IMR-90 (cell line): ENCODE data around the gene BRINP3. TPM values are rescaled to one million over a fixed set of nuclear protein-coding genes. Genes with fewer than 3 reads are reported as not detected.

Experiments
- ATAC-seq: fragments of 200-7000 bp; cut with Tn5 transposase; 2 replicates; pipeline ENCODE4 v1.9.1; 2020; ENCODE audit warnings: low read depth, mild to moderate bottlenecking, moderate library complexity
- BruUV-seq: library from RNA; stranded (reverse); fragments of 400-500 nt; replicated peaks from 2 replicates; lab custom pipeline; 2021; lab: Mats Ljungman, UMichigan
- CTCF ChIA-PET: fragments of 300-600 bp; formaldehyde crosslinking; extraction: SDS; loops from one replicate; lab custom pipeline; 2021; ENCODE audit warnings: antibody characterized with exemption; lab: Yijun Ruan, JAX
- POLR2A ChIA-PET: fragments of 300-600 bp; sonication (Branson Sonifier 250); formaldehyde crosslinking; loops from one replicate; lab custom pipeline; 2022; ENCODE audit warnings: antibody characterized with exemption; ENCODE audit not compliant: unreplicated experiment; lab: Charles Lee
- DNase-seq: peaks from one replicate; pipeline ENCODE4 v3.0.0; 2013
- H2AFZ ChIP-seq: replicated peaks from 2 replicates; pipeline ENCODE3; 2013; ENCODE audit warnings: low read length, mild to moderate bottlenecking; ENCODE audit not compliant: poor library complexity
- H2AK5ac ChIP-seq: 2 replicates; pipeline ENCODE4 v1.6.1; 2013; ENCODE audit warnings: low read depth, low read length, inconsistent platforms
- H2AK9ac ChIP-seq: replicated peaks from 2 replicates; pipeline ENCODE3; 2013; ENCODE audit warnings: mild to moderate bottlenecking, low read depth, low read length, moderate library complexity; ENCODE audit not compliant: poor library complexity
- H2BK120ac ChIP-seq: 2 replicates; pipeline ENCODE4 v1.6.1; 2013; ENCODE audit warnings: low read depth, low read length, inconsistent platforms
- H2BK15ac ChIP-seq: 3 replicates; pipeline ENCODE4 v1.6.1; 2013; ENCODE audit warnings: low read depth, low read length, inconsistent platforms
- H2BK20ac ChIP-seq: 2 replicates; pipeline ENCODE4 v1.6.1; 2013; ENCODE audit warnings: low read depth, mild to moderate bottlenecking, inconsistent platforms, low read length, moderate library complexity
- H2BK5ac ChIP-seq: 2 replicates; pipeline ENCODE4 v1.6.1; 2013; ENCODE audit warnings: mild to moderate bottlenecking, low read depth, low read length, inconsistent platforms; ENCODE audit not compliant: poor library complexity, severe bottlenecking
- H3K14ac ChIP-seq: replicated peaks from 2 replicates; pipeline ENCODE4 v1.6.1; 2013; ENCODE audit warnings: low read depth, low read length, inconsistent platforms
- H3K18ac ChIP-seq: 2 replicates; pipeline ENCODE4 v1.6.1; 2013; ENCODE audit warnings: low read depth, low read length, control low read depth
- H3K23ac ChIP-seq: 2 replicates; pipeline ENCODE4 v1.6.1; 2013; ENCODE audit warnings: low read depth, low read length, inconsistent platforms
- H3K27ac ChIP-seq: 2 replicates; pipeline ENCODE4 v1.5.1; 2013; ENCODE audit warnings: mild to moderate bottlenecking, control low read depth, low read length; ENCODE audit not compliant: insufficient read depth
- H3K27me3 ChIP-seq: 2 replicates; pipeline ENCODE4 v1.6.1; 2013; ENCODE audit warnings: low read length; ENCODE audit not compliant: control insufficient read depth, insufficient read depth
- H3K36me3 ChIP-seq: 2 replicates; pipeline ENCODE4 v1.6.1; 2013; ENCODE audit warnings: low read length, mixed read lengths; ENCODE audit not compliant: control insufficient read depth, insufficient read depth
- H3K4ac ChIP-seq: 2 replicates; pipeline ENCODE4 v1.6.1; 2013; ENCODE audit warnings: low read depth, low read length, inconsistent platforms
- H3K4me1 ChIP-seq: 2 replicates; pipeline ENCODE4 v1.6.1; 2013; ENCODE audit warnings: low read length, mixed read lengths; ENCODE audit not compliant: control insufficient read depth, insufficient read depth
- H3K4me2 ChIP-seq: 2 replicates; pipeline ENCODE4 v1.6.1; 2013; ENCODE audit warnings: low read depth, mild to moderate bottlenecking, control low read depth, low read length, moderate library complexity
- H3K4me3 ChIP-seq: 2 replicates; pipeline ENCODE4 v1.5.1; 2013; ENCODE audit warnings: low read depth, mild to moderate bottlenecking, control low read depth, low read length, moderate library complexity; ENCODE audit not compliant: insufficient read depth
- H3K56ac ChIP-seq: 2 replicates; pipeline ENCODE4 v1.6.1; 2013; ENCODE audit warnings: low read length, inconsistent platforms; ENCODE audit not compliant: insufficient read depth; ENCODE audit errors: extremely low read depth
- H3K79me1 ChIP-seq, 2 experiments: 2 replicates each; pipeline ENCODE4 v1.6.1; 2013; ENCODE audit warnings: low read length in 2 of 2, inconsistent platforms in 1 of 2, low read depth in 1 of 2
- H3K9ac ChIP-seq: 2 replicates; pipeline ENCODE4 v1.6.1; 2013; ENCODE audit warnings: low read depth, low read length, control low read depth
- H3K9me1 ChIP-seq: 2 replicates; pipeline ENCODE4 v1.6.1; 2013; ENCODE audit warnings: low read length, inconsistent platforms; ENCODE audit not compliant: insufficient read depth
- H3K9me3 ChIP-seq: 2 replicates; pipeline ENCODE4 v1.6.1; 2013; ENCODE audit warnings: low read length; ENCODE audit not compliant: control insufficient read depth, insufficient read depth
- H4K20me1 ChIP-seq: 2 replicates; pipeline ENCODE4 v1.6.1; 2013; ENCODE audit warnings: low read length, inconsistent platforms; ENCODE audit not compliant: insufficient read depth
- H4K5ac ChIP-seq: 2 replicates; pipeline ENCODE4 v1.6.1; 2013; ENCODE audit warnings: mild to moderate bottlenecking, low read depth, low read length, control low read depth
- H4K8ac ChIP-seq, 2 experiments: 2 replicates each; pipeline ENCODE4 v1.6.1; 2013; ENCODE audit warnings: low read depth in 2 of 2, low read length in 2 of 2, control low read depth in 1 of 2, inconsistent platforms in 1 of 2
- H4K91ac ChIP-seq: 2 replicates; pipeline ENCODE4 v1.6.1; 2013; ENCODE audit warnings: low read depth, low read length, inconsistent platforms; ENCODE audit not compliant: insufficient read depth
- BHLHE40 ChIP-seq: fragments of 150-350 bp; IDR thresholded peaks from 2 replicates; pipeline ENCODE4 v1.6.1; 2016; ENCODE audit warnings: mild to moderate bottlenecking, low read depth, low read length
- CEBPB ChIP-seq: IDR thresholded peaks from 2 replicates; pipeline ENCODE4 v1.6.1; 2012; ENCODE audit warnings: low read depth, low read length, improper control_type of control experiment
- CHD1 ChIP-seq: IDR thresholded peaks from 2 replicates; pipeline ENCODE4 v1.6.1; 2012; ENCODE audit warnings: low read depth, low read length, improper control_type of control experiment
- CTCF ChIP-seq: conservative IDR thresholded peaks from 2 replicates; pipeline ENCODE4 v1.5.1; 2012; ENCODE audit warnings: mild to moderate bottlenecking, low read depth, low read length, improper control_type of control experiment
- ELK1 ChIP-seq: fragments of 150-350 bp; IDR thresholded peaks from 2 replicates; pipeline ENCODE4 v1.6.1; 2016; ENCODE audit warnings: low read depth, mild to moderate bottlenecking, low read length, moderate library complexity, borderline replicate concordance
- FOS ChIP-seq: fragments of 150-350 bp; IDR thresholded peaks from 2 replicates; pipeline ENCODE4 v1.6.1; 2016; ENCODE audit warnings: low read depth, low read length
- MAFK ChIP-seq: IDR thresholded peaks from 2 replicates; pipeline ENCODE4 v1.6.1; 2012; ENCODE audit warnings: low read depth, low read length, improper control_type of control experiment
- MAZ ChIP-seq: IDR thresholded peaks from 2 replicates; pipeline ENCODE4 v1.6.1; 2012; ENCODE audit warnings: low read depth, mild to moderate bottlenecking, low read length, improper control_type of control experiment, moderate library complexity, borderline replicate concordance
- MXI1 ChIP-seq: IDR thresholded peaks from 2 replicates; pipeline ENCODE4 v1.6.1; 2012; ENCODE audit warnings: low read depth, mild to moderate bottlenecking, low read length, moderate library complexity, borderline replicate concordance
- NFE2L2 ChIP-seq: fragments of 150-350 bp; IDR thresholded peaks from 2 replicates; pipeline ENCODE4 v1.6.1; 2016; ENCODE audit warnings: low read depth, mild to moderate bottlenecking, low read length
- POLR2A ChIP-seq: IDR thresholded peaks from 2 replicates; pipeline ENCODE4 v1.6.1; 2012; ENCODE audit warnings: mild to moderate bottlenecking, low read depth, low read length
- RAD21 ChIP-seq: IDR thresholded peaks from 2 replicates; pipeline ENCODE4 v1.6.1; 2012; ENCODE audit warnings: low read length, improper control_type of control experiment
- RCOR1 ChIP-seq: IDR thresholded peaks from 2 replicates; pipeline ENCODE4 v1.6.1; 2012; ENCODE audit warnings: mild to moderate bottlenecking, low read length, improper control_type of control experiment; ENCODE audit not compliant: insufficient replicate concordance
- RFX5 ChIP-seq: IDR thresholded peaks from 2 replicates; pipeline ENCODE4 v1.8.0; 2012; ENCODE audit warnings: low read depth, mild to moderate bottlenecking, low read length, moderate library complexity
- SMC3 ChIP-seq: fragments of 150-350 bp; IDR thresholded peaks from 2 replicates; pipeline ENCODE4 v1.6.1; 2016; ENCODE audit warnings: low read depth, mild to moderate bottlenecking, antibody characterized with exemption, low read length, moderate library complexity
- USF2 ChIP-seq: fragments of 150-350 bp; IDR thresholded peaks from 2 replicates; pipeline ENCODE4 v1.6.1; 2017; ENCODE audit warnings: mild to moderate bottlenecking, antibody characterized with exemption, low read length, low read depth
- WGBS, 2 experiments: methylation state at CpG; one replicate each; pipeline versions ENCODE4 v1.1.5 to v1.1.7; 2013; ENCODE audit warnings: missing lambda C conversion rate in 2 of 2; ENCODE audit not compliant: insufficient read length in 1 of 2; ENCODE audit errors: extremely low coverage in 2 of 2; 5-methylcytosine and 5-hydroxymethylcytosine counted together
- dilution Hi-C: fragments of 300-500 bp; cut with HindIII; formaldehyde crosslinking; loops from one replicate; pipeline ENCODE4 v1.14.3; 2018; ENCODE audit warnings: low sequenced_read_pairs; ENCODE audit not compliant: unreplicated experiment
- in situ Hi-C: fragments of 300-500 bp; cut with MboI; formaldehyde crosslinking; loops from 3 replicates; pipeline ENCODE4 v1.14.3; 2019; ENCODE audit warnings: low sequenced_read_pairs, inconsistent platforms, mixed read lengths
- intact Hi-C: fragments of 100-400 bp; cut with micrococcal nuclease; formaldehyde crosslinking; loops from 2 replicates; pipeline ENCODE4 v1.10.0; 2022
- polyA plus RNA-seq, 3 experiments: library from polyadenylated mRNA; depleted of rRNA; stranded (reverse); fragments of >200 nt; gene quantifications; 2 replicates each; pipeline ENCODE4 v1.2.3, GENCODE V29; 2012; ENCODE audit warnings: low replicate concordance in 1 of 3
- total RNA-seq: library from RNA; depleted of rRNA; stranded (reverse); fragments of >200 nt; gene quantifications from 2 replicates; pipeline ENCODE4 v1.2.3, GENCODE V29; 2012

Gene BRINP3
- total and polyA plus RNA-seq, 2 of the 4 experiments (the other 2 are of a cell fraction): 0.15 to 0.36 TPM

- no peaks in the 10 kb centered on the region for H3K9me1 ChIP-seq
- ChIA-PET POLR2A (no interaction called here), CTCF (no interaction called here)
- BruUV-seq: no TSS peak
- intact Hi-C loops: no loop called here
- no peak overlapping the region for H3K4me3 ChIP-seq
- ATAC-seq: no peak
- no peak overlapping the region for H2AK5ac ChIP-seq
- H3K36me3 ChIP-seq: no peaks in the 10 kb centered on the region
- H3K56ac ChIP-seq: no peak overlapping the region
- no peaks in the 10 kb centered on the region for H4K20me1 ChIP-seq
- no peak overlapping the region for H3K4me2 ChIP-seq
- WGBS, 2 experiments: no CpG with 5 or more reads among the region's 2 CpGs
- no peak overlapping the region for H4K91ac ChIP-seq
- DNase-seq: no peak
- no peak overlapping the region for H2BK15ac ChIP-seq
- H2AFZ ChIP-seq: no peak overlapping the region
- H3K27me3 ChIP-seq: no peaks in the 10 kb centered on the region
- TF ChIP-seq RAD21: no peak
- TF ChIP-seq CTCF: no peak
- no peak for TF ChIP-seq ELK1
- TF ChIP-seq BHLHE40: no peak
- no peak for TF ChIP-seq CHD1
- TF ChIP-seq CEBPB: no peak
- TF ChIP-seq FOS: no peak
- TF ChIP-seq POLR2A: no peak
- TF ChIP-seq NFE2L2: no peak
- no peak for TF ChIP-seq MAZ
- no peak for TF ChIP-seq USF2
- TF ChIP-seq RFX5: no peak
- TF ChIP-seq SMC3: no peak
- no peak for TF ChIP-seq MXI1
- no peak for TF ChIP-seq MAFK
- TF ChIP-seq RCOR1: no peak
- H3K9ac ChIP-seq: no peak overlapping the region
- no peak overlapping the region for H3K4ac ChIP-seq
- no peak overlapping the region for H2BK5ac ChIP-seq
- H3K79me1 ChIP-seq: no peaks in the 10 kb centered on the region
- dilution Hi-C loops: no loop called here
- H2BK20ac ChIP-seq: no peak overlapping the region
- no peak overlapping the region for H2BK120ac ChIP-seq
- H3K9me3 ChIP-seq: no peaks in the 10 kb centered on the region
- H4K8ac ChIP-seq: no peak overlapping the region
- no peak overlapping the region for H3K27ac ChIP-seq
- in situ Hi-C loops: no loop called here
- H3K4me1 ChIP-seq: no peaks in the 10 kb centered on the region
- H3K14ac ChIP-seq: no peak overlapping the region
- H2AK9ac ChIP-seq: no peak overlapping the region
- H3K18ac ChIP-seq: no peak overlapping the region
- H3K23ac ChIP-seq: no peak overlapping the region
- no peak overlapping the region for H4K5ac ChIP-seq
Observed at GRCh38 chr1:190066011-190066410, 411.7 kb downstream of the BRINP3 start.
